IPS-18a (cell line): Measurements from ENCODE around the gene PYGM.
A peak's percentile ranks its signal among the peaks of the same experiment; 100 is the strongest.

Experiments
- H3K27ac ChIP-seq: one replicate; pipeline ENCODE4 v1.5.1; 2013; ENCODE audit warnings: low read length
- H3K27me3 ChIP-seq: one replicate; pipeline ENCODE4 v1.6.1; 2013; ENCODE audit warnings: mild to moderate bottlenecking, low read length; ENCODE audit not compliant: control insufficient read depth, insufficient read depth
- H3K36me3 ChIP-seq: one replicate; pipeline ENCODE4 v1.6.1; 2013; ENCODE audit warnings: low read depth, low read length; ENCODE audit not compliant: control insufficient read depth
- H3K4me1 ChIP-seq: one replicate; pipeline ENCODE4 v1.6.1; 2013; ENCODE audit warnings: low read depth, low read length; ENCODE audit not compliant: control insufficient read depth
- H3K4me3 ChIP-seq: one replicate; pipeline ENCODE4 v1.5.1; 2013; ENCODE audit warnings: low read length
- H3K9ac ChIP-seq: one replicate; pipeline ENCODE4 v1.6.1; 2013; ENCODE audit warnings: mild to moderate bottlenecking, low read length, moderate library complexity
- H3K9me3 ChIP-seq: one replicate; pipeline ENCODE4 v1.6.1; 2013; ENCODE audit warnings: low read depth, low read length; ENCODE audit not compliant: control insufficient read depth

The PYGM gene

DNA sequence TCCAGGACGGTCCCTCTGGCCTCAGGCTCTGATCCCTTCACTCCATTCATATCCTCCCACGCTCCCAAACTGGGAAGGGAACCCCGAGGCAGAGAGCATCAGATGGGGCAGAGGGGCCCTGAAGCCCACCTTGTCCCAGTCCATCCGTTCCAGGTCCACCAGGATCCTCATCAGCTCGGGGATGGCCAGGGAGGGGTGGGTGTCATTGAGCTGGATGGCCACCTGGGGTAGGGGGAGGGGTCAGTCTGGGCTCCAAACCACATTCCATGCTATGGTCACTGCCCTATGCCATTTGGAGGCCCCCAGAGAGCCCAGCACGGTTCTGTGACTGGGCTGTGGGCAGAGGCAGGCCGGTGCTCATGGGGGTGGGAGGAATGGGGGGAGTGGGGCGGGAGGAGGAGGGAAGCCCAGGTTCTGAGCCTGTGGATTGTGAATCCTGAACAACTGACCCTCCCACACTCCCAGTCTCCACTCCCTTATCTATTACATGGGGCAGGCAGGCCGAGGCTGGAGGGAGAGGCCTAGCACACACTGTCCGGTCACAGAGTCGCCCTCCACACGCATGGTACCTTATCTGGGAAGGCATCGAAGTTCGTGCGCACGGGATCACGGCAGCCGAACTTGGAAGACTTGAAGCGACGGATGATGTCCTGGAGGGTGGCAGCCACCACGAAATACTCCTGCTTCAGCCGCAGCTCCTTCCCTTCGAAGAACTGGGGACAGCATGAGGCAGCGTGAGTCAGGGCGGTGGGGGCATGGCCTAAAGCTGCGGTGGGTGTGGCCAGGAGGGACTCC, 5.5 kb downstream of the PYGM start:
- Histone ChIP-seq H3K36me3 (no peaks in the 10 kb centered on the region), H3K27me3 (no peaks in the 10 kb centered on the region), H3K4me1 (peaks cover 5% of the 10 kb centered on the region), H3K27ac (no peak overlapping the region), H3K4me3 (no peak overlapping the region), H3K9me3 (no peaks in the 10 kb centered on the region), H3K9ac (no peak overlapping the region)

DNA sequence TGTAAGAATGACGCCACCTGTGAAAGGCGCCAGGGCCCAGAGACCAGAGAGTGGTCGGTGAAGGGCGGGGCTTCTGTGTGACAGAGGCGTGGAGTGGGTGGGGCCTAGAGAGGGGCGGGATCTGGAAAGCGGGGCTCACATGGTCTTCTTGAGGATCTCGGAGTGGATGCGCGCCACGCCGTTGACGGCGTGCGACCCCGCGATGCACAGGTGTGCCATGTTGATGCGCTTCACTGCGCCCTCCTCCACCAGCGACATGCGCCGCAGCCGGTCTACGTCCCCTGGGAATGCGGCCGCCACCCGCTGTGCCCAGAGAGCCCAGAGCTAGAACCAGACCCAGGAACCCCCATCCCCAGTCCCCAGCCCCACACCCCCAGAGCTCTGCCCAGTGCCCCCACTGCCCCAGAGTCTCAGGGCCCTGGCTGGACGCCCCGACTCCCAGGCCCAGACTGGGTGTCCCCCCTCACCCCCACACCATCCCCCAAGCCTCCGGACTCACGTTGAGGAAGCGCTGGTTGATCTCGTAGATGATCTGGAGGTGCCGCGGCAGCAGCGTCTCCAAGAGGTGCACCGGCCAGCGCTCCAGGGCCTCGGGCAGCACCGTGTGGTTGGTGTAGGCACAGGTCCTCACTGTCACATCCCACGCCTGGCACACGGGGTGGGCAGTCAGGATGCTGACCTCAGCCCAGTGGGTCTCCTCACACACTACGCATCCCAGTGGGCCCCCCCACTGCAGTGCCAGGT, 6.2 kb downstream of the PYGM start:
- no peaks in the 10 kb centered on the region for H3K27me3 ChIP-seq
- no peaks in the 10 kb centered on the region for H3K4me1 ChIP-seq
- no peak overlapping the region for H3K4me3 ChIP-seq
- H3K9ac ChIP-seq = no peak overlapping the region
- no peaks in the 10 kb centered on the region for H3K9me3 ChIP-seq
- no peak overlapping the region for H3K27ac ChIP-seq
- H3K36me3 ChIP-seq = no peaks in the 10 kb centered on the region

DNA sequence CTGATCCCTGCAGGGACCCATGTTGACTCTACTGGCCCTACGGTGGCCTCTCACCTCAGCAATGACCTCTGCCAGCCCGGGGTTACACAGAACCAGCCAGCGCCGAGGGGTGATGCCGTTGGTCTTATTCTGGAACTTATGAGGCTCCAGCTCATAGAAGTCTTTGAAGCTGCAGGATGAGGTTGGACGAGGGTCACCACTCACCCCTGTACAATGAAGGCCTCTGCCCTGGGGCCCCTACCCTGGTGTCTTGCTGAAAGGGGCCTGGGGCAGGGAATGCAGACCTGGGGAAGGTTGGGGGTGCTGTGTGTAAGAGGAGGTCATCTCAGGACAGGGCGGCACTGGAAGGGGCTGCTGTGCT, 6.8 kb downstream of the PYGM start:
- Histone ChIP-seq H3K9me3 (no peaks in the 10 kb centered on the region), H3K27ac (no peak overlapping the region), H3K4me1 (no peaks in the 10 kb centered on the region), H3K9ac (no peak overlapping the region), H3K36me3 (no peaks in the 10 kb centered on the region), H3K27me3 (no peaks in the 10 kb centered on the region), H3K4me3 (no peak overlapping the region)

DNA sequence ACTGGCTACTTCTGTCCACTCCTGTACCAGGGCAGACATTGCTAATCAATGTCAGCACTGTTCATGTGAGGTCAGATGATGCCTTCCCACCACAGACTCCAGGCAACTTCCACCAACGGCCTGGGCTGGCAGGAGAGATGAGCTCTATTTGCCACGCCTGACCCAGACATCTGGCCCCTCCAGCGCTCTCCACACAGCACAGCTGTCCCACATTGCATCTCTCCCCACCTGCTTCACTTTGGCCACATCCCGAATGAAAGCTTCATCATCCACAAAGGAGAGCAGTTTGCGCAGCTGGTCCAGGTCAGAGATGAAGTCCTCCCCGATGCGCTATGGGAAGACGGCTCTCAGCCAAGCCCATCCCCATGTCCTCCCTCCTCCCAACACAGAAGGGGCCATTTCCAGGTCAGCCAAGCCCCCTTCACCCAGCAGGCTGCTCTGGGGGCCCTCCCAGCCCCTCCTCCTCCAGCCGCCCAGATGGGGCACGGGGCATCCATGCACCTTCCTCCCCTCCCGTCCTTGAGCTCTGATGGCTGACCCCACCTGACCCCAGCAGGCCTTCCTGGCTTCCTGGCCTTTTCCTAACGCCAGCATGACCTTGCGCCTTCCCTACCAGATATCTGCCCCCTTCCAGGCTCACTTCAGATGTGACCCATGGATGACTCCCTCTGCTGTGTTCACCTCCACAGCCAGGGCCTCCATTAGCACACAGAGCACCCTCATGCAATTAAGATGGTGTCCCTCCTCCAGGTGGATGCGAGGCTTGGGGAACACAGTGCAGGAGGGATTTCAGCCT, 7.4 kb downstream of the PYGM start:
- Histone ChIP-seq H3K27me3 (no peaks in the 10 kb centered on the region), H3K4me1 (no peaks in the 10 kb centered on the region), H3K4me3 (no peak overlapping the region), H3K9ac (no peak overlapping the region), H3K27ac (no peak overlapping the region), H3K36me3 (no peaks in the 10 kb centered on the region), H3K9me3 (no peaks in the 10 kb centered on the region)

DNA sequence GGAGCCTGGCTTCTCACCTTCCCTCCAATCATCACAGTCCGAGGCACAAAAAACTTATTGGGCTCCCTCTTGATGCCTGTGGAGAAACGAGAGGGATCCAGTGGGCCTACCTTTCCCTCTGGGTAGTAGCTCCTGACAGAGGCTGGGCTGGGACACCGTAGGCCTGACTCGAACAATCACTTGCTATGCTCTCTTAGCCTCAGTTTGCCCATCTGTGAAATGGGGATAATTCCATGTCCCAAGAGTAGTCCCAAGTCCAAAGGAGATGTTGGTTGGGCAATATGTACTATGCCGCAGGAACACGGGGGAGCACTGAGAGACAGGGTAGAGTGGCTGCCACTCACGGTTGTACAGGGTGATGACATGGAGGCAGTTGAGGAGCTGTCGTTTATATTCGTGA, 8.2 kb downstream of the PYGM start:
- H3K4me3 ChIP-seq = no peak overlapping the region
- H3K36me3 ChIP-seq = no peaks in the 10 kb centered on the region
- no peak overlapping the region for H3K27ac ChIP-seq
- H3K9me3 ChIP-seq = no peaks in the 10 kb centered on the region
- H3K4me1 ChIP-seq = no peaks in the 10 kb centered on the region
- H3K9ac ChIP-seq = no peak overlapping the region
- H3K27me3 ChIP-seq = no peaks in the 10 kb centered on the region

DNA sequence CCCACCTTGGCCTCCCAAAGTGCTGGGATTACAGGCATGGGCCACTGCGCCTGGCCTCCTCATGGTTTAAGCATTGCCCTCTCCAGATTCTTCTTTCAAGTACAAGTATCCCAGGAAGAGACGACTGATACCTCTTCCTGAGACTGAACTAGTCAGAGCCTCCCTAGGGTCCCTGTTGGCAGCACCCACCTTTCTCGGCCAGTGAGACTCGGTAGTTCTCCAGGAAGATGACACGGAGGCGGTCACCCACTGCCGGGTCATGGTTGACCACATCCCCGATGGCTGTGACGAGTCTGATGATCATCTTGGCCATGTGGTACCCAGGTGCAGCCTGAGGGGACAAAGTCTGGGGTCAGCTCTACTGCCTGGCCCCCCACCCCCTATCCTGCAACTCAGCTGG, 8.6 kb downstream of the PYGM start:
- no peaks in the 10 kb centered on the region for H3K9me3 ChIP-seq
- no peak overlapping the region for H3K9ac ChIP-seq
- no peaks in the 10 kb centered on the region for H3K36me3 ChIP-seq
- H3K4me1 ChIP-seq = no peaks in the 10 kb centered on the region
- H3K27me3 ChIP-seq = no peaks in the 10 kb centered on the region
- no peak overlapping the region for H3K4me3 ChIP-seq
- H3K27ac ChIP-seq = no peak overlapping the region

DNA sequence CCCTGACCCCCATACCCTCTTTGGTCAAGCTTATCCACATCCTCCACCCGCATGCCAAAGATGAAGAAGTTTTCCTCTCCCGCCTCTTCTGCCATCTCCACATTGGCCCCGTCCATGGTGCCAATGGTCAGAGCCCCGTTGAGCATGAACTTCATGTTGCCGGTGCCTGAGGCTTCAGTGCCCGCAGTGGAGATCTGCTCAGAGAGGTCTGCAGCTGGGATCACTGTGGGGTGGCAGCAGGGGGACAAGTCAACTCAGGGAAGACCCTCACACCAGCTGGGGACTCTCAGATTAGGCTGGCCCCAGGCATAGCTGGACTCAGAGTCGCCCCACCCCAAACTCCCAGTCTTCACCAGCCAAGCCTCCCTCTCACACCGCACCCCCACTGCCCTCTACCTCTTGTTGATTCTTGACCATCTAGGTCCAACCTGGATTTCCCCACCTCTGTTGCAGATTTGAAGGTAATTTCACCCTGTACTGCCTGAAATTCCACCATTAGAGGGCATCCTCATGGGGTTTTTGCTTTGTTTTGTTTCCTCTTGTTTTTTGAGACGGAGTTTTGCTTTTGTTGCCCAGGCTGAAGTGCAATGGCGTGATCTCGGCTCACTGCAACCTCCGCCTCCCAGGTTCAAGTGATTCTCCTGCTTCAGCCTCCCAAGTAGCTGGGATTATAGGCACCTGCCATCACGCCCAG, 9.3 kb downstream of the PYGM start:
- Histone ChIP-seq H3K27ac (no peak overlapping the region), H3K4me1 (no peaks in the 10 kb centered on the region), H3K36me3 (no peaks in the 10 kb centered on the region), H3K4me3 (no peak overlapping the region), H3K9me3 (no peaks in the 10 kb centered on the region), H3K27me3 (no peaks in the 10 kb centered on the region), H3K9ac (no peak overlapping the region)

DNA sequence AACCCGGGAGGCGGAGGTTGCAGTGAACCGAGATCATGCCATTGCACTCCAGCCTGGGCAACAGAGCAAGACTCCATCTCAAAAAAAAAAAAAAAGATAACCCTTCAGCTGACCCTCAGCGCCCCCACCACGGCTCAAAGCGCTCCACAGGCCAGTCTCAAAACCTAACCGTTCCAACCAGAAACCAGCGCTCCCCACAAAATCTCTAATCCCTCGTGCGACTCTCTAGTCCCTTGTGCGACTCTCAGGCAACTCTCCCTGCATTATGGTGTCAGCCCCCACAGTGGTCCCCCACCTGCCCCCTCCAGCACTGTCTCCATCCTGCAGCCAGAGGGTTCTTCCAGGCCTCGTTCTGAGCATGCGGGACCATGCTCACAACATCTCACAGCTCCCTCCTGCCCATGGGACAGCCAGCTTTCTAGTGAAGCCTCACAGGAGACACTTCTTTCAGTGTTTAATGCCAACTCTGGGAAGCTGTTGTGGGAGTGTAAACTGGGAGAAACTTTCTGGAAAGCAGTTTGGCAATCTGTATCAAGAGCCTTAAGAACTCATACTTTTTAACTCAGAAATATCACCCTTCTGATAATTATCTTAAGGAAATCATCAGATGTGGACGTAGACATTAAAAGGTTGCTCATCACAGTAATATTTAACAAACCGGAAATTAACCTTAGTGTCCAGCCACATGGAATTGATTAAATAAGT, 11.7 kb downstream of the PYGM start:
- Histone ChIP-seq H3K9me3 (no peaks in the 10 kb centered on the region), H3K4me3 (no peak overlapping the region), H3K9ac (no peak overlapping the region), H3K36me3 (no peaks in the 10 kb centered on the region), H3K4me1 (no peaks in the 10 kb centered on the region), H3K27me3 (peaks cover 14% of the 10 kb centered on the region), H3K27ac (no peak overlapping the region)

DNA sequence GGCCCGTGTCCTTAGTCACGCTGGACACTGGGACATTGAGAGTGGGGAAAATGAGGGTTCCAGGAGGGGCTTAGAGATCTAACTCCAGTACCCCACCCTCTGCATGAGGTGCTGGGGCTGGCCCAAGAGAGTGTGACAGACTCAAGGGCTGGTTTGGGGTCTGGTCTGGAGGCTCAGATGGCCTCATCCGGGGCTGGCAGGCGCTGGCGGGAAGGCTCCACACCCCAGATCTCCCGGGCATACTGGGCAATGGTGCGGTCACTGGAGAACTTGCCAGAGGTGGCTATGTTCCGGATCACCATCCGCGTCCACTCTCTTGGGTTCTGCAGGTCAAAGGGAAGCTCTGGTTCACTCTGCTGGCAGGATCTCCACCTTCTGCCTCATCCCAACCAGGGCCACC, 13.3 kb downstream of the PYGM start:
- Histone ChIP-seq H3K4me3 (no peak overlapping the region), H3K27me3 (peaks cover 30% of the 10 kb centered on the region), H3K4me1 (peaks cover 4% of the 10 kb centered on the region), H3K27ac (no peak overlapping the region), H3K9me3 (no peaks in the 10 kb centered on the region), H3K9ac (no peak overlapping the region), H3K36me3 (no peaks in the 10 kb centered on the region)

DNA sequence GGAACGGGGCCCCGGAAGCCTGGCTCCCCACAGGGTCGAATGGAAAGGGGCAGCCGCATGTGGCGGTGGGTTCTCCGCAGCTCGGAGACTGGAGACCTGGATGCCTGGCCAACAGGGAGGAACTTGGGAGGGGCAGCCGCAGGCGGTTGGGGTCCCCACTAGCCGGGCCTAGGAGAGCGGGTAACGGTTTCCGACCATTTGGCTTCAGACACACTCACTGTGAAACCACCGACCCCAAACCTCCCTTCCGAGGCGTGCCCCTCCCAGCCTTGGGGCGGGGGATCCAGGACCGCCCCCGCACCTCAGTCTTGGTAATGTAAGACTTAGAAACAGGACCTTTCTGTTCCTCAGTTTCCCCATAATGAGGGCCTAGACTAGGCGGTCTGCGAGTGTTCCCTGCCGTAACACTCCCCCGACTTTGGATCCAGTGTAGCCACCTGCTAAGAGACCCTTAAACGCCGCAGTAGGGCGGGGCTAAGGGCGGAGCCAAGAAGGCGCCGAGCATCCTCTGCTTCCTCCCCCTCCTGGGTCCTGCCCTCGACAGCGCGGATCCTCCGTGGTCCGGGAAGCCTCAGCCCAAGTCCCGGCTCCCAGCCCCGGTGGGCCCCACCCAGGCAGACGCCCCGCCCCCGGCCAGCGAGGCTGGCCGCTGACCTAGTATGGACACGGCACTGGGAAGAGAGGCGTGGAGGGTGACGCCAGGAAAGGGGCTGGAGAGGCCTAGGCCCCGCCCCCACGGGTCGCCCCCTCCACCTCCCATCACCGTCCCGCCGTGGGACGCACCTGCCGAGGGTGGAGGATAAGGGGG, 14.0 kb downstream of the PYGM start:
- H3K9ac ChIP-seq = peak overlapping the region; percentile 20
- H3K4me1 ChIP-seq = peaks cover 8% of the 10 kb centered on the region

More for the DNA sequence above, 14.0 kb downstream of the PYGM start:
- Histone ChIP-seq H3K27ac (no peak overlapping the region), H3K27me3 (peaks cover 38% of the 10 kb centered on the region), H3K36me3 (no peaks in the 10 kb centered on the region), H3K4me3 (peak overlapping the region; percentile 68), H3K9me3 (no peaks in the 10 kb centered on the region)
